Stimulated activated CD4-positive, alpha-beta T cell treated with anti-CD3 and anti-CD28 coated beads, Interleukin-12 subunit alpha, Interleukin-12 subunit beta, amount 100 ng/mL, for 48 hours (primary cell): Measurements from ENCODE around the gene KCNE2.
"Not testable (repeated sequence)": the region's sequence is repeated elsewhere in the genome, so short reads cannot be mapped to it uniquely, and the experiment has no call there.

Source experiments
- DNase-seq, 3 donors: peaks; one replicate each; pipeline ENCODE4 v3.0.0-alpha.2; 2020; ENCODE audit warnings: low read depth in 2 of 3, low spot score in 1 of 3

Gene KCNE2

DNA sequence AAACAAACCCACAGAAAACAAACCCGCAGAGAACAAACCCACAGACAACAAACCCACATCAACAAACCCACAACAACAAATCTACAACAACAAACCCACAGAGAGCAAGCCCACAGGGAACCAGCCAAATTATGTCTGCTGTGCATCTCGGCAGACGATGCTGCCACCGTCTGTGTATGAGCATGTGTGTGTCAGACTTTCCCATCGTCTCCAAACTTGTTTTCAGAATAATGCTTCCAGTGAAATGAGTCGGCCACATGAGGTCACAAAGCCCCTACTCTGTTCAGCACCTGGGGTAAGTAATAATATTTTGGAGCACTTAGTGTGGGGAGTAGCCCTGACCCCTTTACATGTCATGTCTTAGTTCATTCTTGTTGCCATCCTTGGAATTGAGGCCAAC, 42.3 kb downstream of the KCNE2 start:
- not testable (repeated sequence) for DNase-seq

GRCh38 chr21:34406676-34407075, 42.9 kb downstream of the KCNE2 start:
- not testable (repeated sequence) for DNase-seq

GRCh38 chr21:34407294-34407693, 43.5 kb downstream of the KCNE2 start:
- not testable (repeated sequence) for DNase-seq

GRCh38 chr21:34417448-34418077, 53.8 kb downstream of the KCNE2 start:
- DNase-seq = not testable (repeated sequence)
